Measurements from ENCODE around the gene ZNF175.

Gene ZNF175

GRCh38 chr19:51632126-51632525 lies 61.0 kb downstream of the ZNF175 start:
- TF ChIP-seq CTCF (IDR thresholded peaks at IDR 0.05; ENCODE audit: low read depth, low read length, missing control alignments): no peak
- H3K4me3 ChIP-seq (ENCODE audit: low read depth, low read length): no peak overlapping the region
- DNase-seq (ENCODE audit: low read depth): no peak
- in situ Hi-C loops (cut with HindIII; ENCODE audit: low sequenced_read_pairs): no loop called here

GRCh38 chr19:51637362-51637978 lies 66.4 kb downstream of the ZNF175 start:
- in situ Hi-C loops (cut with HindIII; ENCODE audit: low sequenced_read_pairs): no loop called here
- no peak for DNase-seq (ENCODE audit: low read depth)
- H3K4me3 ChIP-seq (ENCODE audit: low read depth, low read length): no peak overlapping the region
- no peak for TF ChIP-seq CTCF (IDR thresholded peaks at IDR 0.05; ENCODE audit: low read depth, low read length, missing control alignments)

GRCh38 chr19:51639916-51640315 lies 68.8 kb downstream of the ZNF175 start:
- no peak for DNase-seq (ENCODE audit: low read depth)
- no peak overlapping the region for H3K4me3 ChIP-seq (ENCODE audit: low read depth, low read length)
- in situ Hi-C loops (cut with HindIII; ENCODE audit: low sequenced_read_pairs): no loop called here
- no peak for TF ChIP-seq CTCF (IDR thresholded peaks at IDR 0.05; ENCODE audit: low read depth, low read length, missing control alignments)

GRCh38 chr19:51640386-51640785 lies 69.3 kb downstream of the ZNF175 start:
- DNase-seq (ENCODE audit: low read depth): no peak
- in situ Hi-C loops (cut with HindIII; ENCODE audit: low sequenced_read_pairs): no loop called here
- TF ChIP-seq CTCF (IDR thresholded peaks at IDR 0.05; ENCODE audit: low read depth, low read length, missing control alignments): no peak
- no peak overlapping the region for H3K4me3 ChIP-seq (ENCODE audit: low read depth, low read length)

GRCh38 chr19:51641648-51642047 lies 70.6 kb downstream of the ZNF175 start:
- no peak overlapping the region for H3K4me3 ChIP-seq (ENCODE audit: low read depth, low read length)
- in situ Hi-C loops (cut with HindIII; ENCODE audit: low sequenced_read_pairs): no loop called here
- TF ChIP-seq CTCF (IDR thresholded peaks at IDR 0.05; ENCODE audit: low read depth, low read length, missing control alignments): no peak
- DNase-seq (ENCODE audit: low read depth): no peak
